Stomach (tissue), 9 donors: Measurements from ENCODE around the gene MRPL53. TPM values are rescaled to one million over a fixed set of nuclear protein-coding genes. Genes with fewer than 3 reads are reported as not detected.

Experiments used
- DNase-seq, 2 donors: peaks; one replicate each; pipeline versions ENCODE4 v3.0.0 to v3.0.0-alpha.2; 2013 to 2019
- H3K27ac ChIP-seq, 5 donors: fragments of 200-600 bp in 4 of 5; sonication (generic) in 4 of 5; one replicate each; pipeline ENCODE4 v1.5.1; 2013 to 2019; ENCODE audit warnings: mild to moderate bottlenecking in 1 of 5, moderate library complexity in 1 of 5
- H3K27me3 ChIP-seq, 3 donors: fragments of 200-600 bp; sonication (generic); one replicate each; pipeline ENCODE4 v1.5.1; 2017 to 2019; ENCODE audit warnings: mixed run types in 1 of 3
- H3K36me3 ChIP-seq, 4 donors: fragments of 200-600 bp; sonication (generic); 1 replicate in 3 of 4; 2 replicates in 1 of 4; pipeline ENCODE4 v1.5.1; 2016 to 2019
- H3K4me1 ChIP-seq, 4 donors: fragments of 200-600 bp; sonication (generic); one replicate each; pipeline ENCODE4 v1.5.1; 2016 to 2019
- H3K4me3 ChIP-seq, 4 donors: fragments of 200-600 bp; sonication (generic) in 3 of 4; one replicate each; pipeline ENCODE4 v1.5.1; 2016 to 2019; ENCODE audit warnings: mild to moderate bottlenecking in 1 of 4
- H3K9me3 ChIP-seq, 4 donors: fragments of 200-600 bp; sonication (generic); one replicate each; pipeline ENCODE4 v1.5.1; 2016 to 2019
- EP300 ChIP-seq: sonication (generic); formaldehyde crosslinking; IDR thresholded peaks from one replicate; pipeline ENCODE4 v1.6.1; 2017; ENCODE audit warnings: antibody characterized with exemption
- POLR2A ChIP-seq, 4 donors: fragments of 450-650 bp; IDR thresholded peaks; one replicate each; pipeline ENCODE4 v1.6.1; 2016; ENCODE audit warnings: antibody characterized with exemption in 4 of 4, control low read depth in 2 of 4, mild to moderate bottlenecking in 1 of 4, moderate library complexity in 1 of 4
- POLR2AphosphoS5 ChIP-seq, 3 donors: sonication (generic); formaldehyde crosslinking; IDR thresholded peaks; one replicate each; pipeline ENCODE4 v1.6.1; 2016; ENCODE audit warnings: antibody characterized with exemption in 3 of 3
- WGBS, 5 donors: extraction: QIAGEN DNeasy Blood & Tissue Kit in 3 of 5; methylation state at CpG; one replicate each; pipeline versions ENCODE4 v1.1.5 to v1.1.7; 2013 to 2018; 5-methylcytosine and 5-hydroxymethylcytosine counted together
- intact Hi-C: fragments of 100-400 bp; cut with DNase I; formaldehyde crosslinking; loops from one replicate; pipeline ENCODE4 v1.15.1; 2023; ENCODE audit warnings: low total_unique reads
- polyA plus RNA-seq, 3 donors: library from polyadenylated mRNA; stranded (reverse); fragments of 200-250 nt; gene quantifications; one replicate each; pipeline ENCODE4 v1.2.3, GENCODE V29; 2013
- total RNA-seq, 5 donors: library from RNA; depleted of rRNA; stranded (reverse); fragments of >200 nt; gene quantifications; one replicate each; pipeline versions ENCODE4 v1.1.0 to v1.2.3, GENCODE V29; 2014 to 2016
- TF ChIP-seq, protein P1 (sequence below), 7 experiments: fragments of 450-650 bp in 4 of 7; fragments of 200-600 bp in 3 of 7; sonication (generic) in 3 of 7; IDR thresholded peaks; one replicate each; pipeline ENCODE4 v1.5.1; 2016 to 2019; ENCODE audit warnings: antibody characterized with exemption in 7 of 7, control low read depth in 2 of 7, mild to moderate bottlenecking in 1 of 7
- donor health status: healthy with polysubstance abuse.
- donor health status: Bipolar disorder and iron deficiency.
- donor health status: healthy.

MRPL53 gene
- total and polyA plus RNA-seq, 8 donors = 4.6 to 335 (median 81.3) TPM

- DNase-seq = no peak
- Histone ChIP-seq H3K9me3 (no peaks in the 10 kb centered on the region), H3K27me3 (no peaks in the 10 kb centered on the region), H3K27ac (no peak overlapping the region), H3K36me3 (peaks cover 32 to 82% (median 79%) of the 10 kb centered on the region in 4 donors), H3K4me1 (no peaks in the 10 kb centered on the region), H3K4me3 (no peak overlapping the region)
- no peak for TF ChIP-seq POLR2AphosphoS5 (IDR thresholded peaks at IDR 0.05)
- TF ChIP-seq POLR2A (IDR thresholded peaks at IDR 0.05) = no peak
- no peak for TF ChIP-seq EP300
- TF ChIP-seq, protein P1, sequence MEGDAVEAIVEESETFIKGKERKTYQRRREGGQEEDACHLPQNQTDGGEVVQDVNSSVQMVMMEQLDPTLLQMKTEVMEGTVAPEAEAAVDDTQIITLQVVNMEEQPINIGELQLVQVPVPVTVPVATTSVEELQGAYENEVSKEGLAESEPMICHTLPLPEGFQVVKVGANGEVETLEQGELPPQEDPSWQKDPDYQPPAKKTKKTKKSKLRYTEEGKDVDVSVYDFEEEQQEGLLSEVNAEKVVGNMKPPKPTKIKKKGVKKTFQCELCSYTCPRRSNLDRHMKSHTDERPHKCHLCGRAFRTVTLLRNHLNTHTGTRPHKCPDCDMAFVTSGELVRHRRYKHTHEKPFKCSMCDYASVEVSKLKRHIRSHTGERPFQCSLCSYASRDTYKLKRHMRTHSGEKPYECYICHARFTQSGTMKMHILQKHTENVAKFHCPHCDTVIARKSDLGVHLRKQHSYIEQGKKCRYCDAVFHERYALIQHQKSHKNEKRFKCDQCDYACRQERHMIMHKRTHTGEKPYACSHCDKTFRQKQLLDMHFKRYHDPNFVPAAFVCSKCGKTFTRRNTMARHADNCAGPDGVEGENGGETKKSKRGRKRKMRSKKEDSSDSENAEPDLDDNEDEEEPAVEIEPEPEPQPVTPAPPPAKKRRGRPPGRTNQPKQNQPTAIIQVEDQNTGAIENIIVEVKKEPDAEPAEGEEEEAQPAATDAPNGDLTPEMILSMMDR (IDR thresholded peaks at IDR 0.05) = no peak
- intact Hi-C loops = no loop called here
- 77 to 85% (median 80%) methylated on average over 3 of the region's 3 CpGs for WGBS, 5 donors
Observed at GRCh38 chr2:74427551-74427950, 44.9 kb downstream of the MRPL53 start.

DNA sequence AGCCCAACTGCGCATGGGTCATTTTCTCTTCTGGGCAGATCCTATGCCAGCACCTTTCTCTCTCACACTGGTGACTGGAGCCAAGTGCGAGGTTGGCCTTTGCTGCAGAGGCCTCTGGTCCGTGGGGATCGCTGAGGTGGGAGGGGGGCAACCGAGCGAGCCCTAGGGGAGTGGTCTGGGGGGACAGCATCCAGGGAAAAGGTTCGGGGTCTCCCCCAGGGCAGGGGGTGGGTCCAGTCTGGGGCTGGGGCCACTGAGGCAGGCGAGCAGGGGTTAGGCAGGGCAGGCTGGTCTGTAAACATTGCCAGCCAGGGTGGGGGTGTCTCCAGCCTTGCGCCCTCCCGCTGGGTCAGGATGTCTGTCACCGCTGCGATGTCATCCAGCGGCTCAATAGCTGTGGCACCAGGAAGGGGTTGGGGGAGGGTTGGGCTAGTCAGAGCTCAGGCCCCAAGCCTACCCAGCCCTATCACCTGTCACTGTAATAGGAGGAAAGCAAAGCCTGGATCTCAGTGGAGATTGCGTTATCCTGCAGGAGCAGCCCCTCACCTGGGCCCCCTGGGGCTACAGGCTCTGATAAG lies 46.2 kb downstream of the MRPL53 start:
- intact Hi-C loops = no loop called here
- Histone ChIP-seq H3K4me3 (no peak overlapping the region), H3K36me3 (peaks cover 32 to 69% (median 66%) of the 10 kb centered on the region in 4 donors), H3K27me3 (no peaks in the 10 kb centered on the region), H3K9me3 (no peaks in the 10 kb centered on the region), H3K4me1 (peaks cover 0 to 12% (median 10%) of the 10 kb centered on the region in 4 donors), H3K27ac (no peak overlapping the region)
- DNase-seq = no peak
- TF ChIP-seq POLR2A (IDR thresholded peaks at IDR 0.05) (no peak), EP300 (no peak), POLR2AphosphoS5 (IDR thresholded peaks at IDR 0.05) (no peak)
- TF ChIP-seq, protein P1 (IDR thresholded peaks at IDR 0.05) = no peak
- 67 to 85% (median 76%) methylated on average over 13 to 14 of the region's 14 CpGs for WGBS, 5 donors

DNA sequence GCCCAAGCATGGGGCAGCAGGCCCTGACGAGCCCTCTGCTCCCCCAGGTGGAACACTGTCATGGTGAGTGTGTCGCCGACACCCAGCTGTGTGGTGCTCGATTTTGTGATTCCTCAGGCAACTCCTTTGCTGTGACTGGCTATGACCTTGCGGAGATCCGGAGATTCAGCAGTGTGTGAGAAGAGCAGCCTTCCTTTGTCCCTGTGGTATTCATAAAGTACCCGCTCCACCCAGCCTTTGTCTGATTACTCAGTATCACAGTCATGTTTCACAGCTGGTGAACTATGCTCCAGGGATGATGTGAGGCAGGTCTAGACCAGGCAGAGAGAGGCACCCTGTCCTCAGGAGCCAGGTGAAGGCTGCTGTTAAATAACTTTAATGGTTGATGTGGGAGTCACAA lies 47.0 kb downstream of the MRPL53 start:
- no peaks in the 10 kb centered on the region for H3K9me3 ChIP-seq
- peaks cover 4 to 18% (median 17%) of the 10 kb centered on the region in 4 donors for H3K4me1 ChIP-seq
- H3K27ac ChIP-seq = no peak overlapping the region
- H3K27me3 ChIP-seq = no peaks in the 10 kb centered on the region
- TF ChIP-seq, protein P1 (IDR thresholded peaks at IDR 0.05) = no peak
- TF ChIP-seq POLR2AphosphoS5 (IDR thresholded peaks at IDR 0.05) (no peak), EP300 (no peak), POLR2A (IDR thresholded peaks at IDR 0.05) (no peak)
- H3K36me3 ChIP-seq = peaks cover 30 to 61% (median 59%) of the 10 kb centered on the region in 4 donors
- WGBS, 5 donors = 74 to 92% (median 83%) methylated on average over 7 of the region's 7 CpGs
- DNase-seq = no peak
- H3K4me3 ChIP-seq = no peak overlapping the region
- intact Hi-C loops = no loop called here

DNA sequence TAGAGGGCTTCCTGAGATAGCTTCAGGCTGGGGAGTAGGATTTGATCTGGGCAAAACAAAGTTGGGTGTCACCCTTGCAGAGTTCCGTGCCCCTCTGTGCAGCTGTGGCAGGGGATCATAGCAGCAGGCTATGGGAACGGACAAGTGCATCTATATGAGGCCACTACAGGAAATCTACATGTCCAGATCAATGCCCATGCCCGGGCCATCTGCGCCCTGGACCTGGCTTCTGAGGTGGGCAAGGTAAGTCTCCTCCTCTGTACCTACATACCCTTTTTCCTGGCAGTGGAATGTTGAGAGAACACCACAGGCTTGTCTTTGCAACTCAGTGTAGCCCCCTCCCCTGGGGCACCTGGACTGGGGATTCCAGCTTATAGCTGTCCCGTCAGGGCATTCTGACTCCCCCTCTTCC lies 47.5 kb downstream of the MRPL53 start:
- no peaks in the 10 kb centered on the region for H3K27me3 ChIP-seq
- 77 to 83% (median 80%) methylated on average over 2 to 5 of the region's 5 CpGs for WGBS, 5 donors
- H3K36me3 ChIP-seq = peaks cover 25 to 56% (median 54%) of the 10 kb centered on the region in 4 donors
- no peak for DNase-seq
- H3K4me1 ChIP-seq = peaks cover 4 to 20% (median 19%) of the 10 kb centered on the region in 4 donors
- H3K9me3 ChIP-seq = no peaks in the 10 kb centered on the region
- no peak overlapping the region for H3K4me3 ChIP-seq
- intact Hi-C loops = no loop called here
- TF ChIP-seq POLR2A (IDR thresholded peaks at IDR 0.05) (no peak), EP300 (no peak), POLR2AphosphoS5 (IDR thresholded peaks at IDR 0.05) (no peak)
- TF ChIP-seq, protein P1 (IDR thresholded peaks at IDR 0.05) = no peak
- H3K27ac ChIP-seq = no peak overlapping the region
